Endometrium (tissue), 2 donors: ENCODE data around the gene ST6GALNAC6.

ENCODE experiments used
- FAIRE-seq: peaks from 2 replicates; lab custom pipeline; 2012; peaks lifted over from hg19 to GRCh38; lab: Jason Lieb, UNC
- donor health status: control.
- donor health status: control.

Gene ST6GALNAC6

DNA sequence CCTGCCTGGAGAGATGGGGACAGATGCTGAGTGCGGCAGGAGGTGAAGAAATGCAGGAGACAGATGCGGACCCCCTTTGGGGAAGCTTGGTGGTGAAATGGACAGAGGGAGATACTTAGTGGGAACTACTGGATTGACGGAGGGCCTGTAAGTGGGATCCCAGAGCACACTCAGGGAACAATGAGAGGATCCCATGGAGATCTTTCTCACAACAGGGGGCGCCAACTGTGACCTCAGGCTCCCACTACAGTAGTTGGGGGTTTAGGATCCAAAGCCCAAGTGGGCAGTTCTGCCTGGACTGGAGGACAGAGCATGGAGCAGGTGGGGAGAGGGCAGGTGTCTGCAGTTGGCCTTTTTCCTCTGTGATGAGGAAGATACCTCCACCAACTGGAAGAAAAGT, 34.8 kb upstream of the ST6GALNAC6 start:
- no peak for FAIRE-seq

- no peak for FAIRE-seq
Observed at GRCh38 chr9:127931092-127931881, 31.9 kb upstream of the ST6GALNAC6 start.

GRCh38 chr9:127930231-127931091, 31.1 kb upstream of the ST6GALNAC6 start, which contains the start of gene PIP5KL1:
TSS of gene PIP5KL1 (minus strand) at chr9:127930777. CDS start at chr9:127930752, 25 bp downstream.
- FAIRE-seq, result no peak

DNA sequence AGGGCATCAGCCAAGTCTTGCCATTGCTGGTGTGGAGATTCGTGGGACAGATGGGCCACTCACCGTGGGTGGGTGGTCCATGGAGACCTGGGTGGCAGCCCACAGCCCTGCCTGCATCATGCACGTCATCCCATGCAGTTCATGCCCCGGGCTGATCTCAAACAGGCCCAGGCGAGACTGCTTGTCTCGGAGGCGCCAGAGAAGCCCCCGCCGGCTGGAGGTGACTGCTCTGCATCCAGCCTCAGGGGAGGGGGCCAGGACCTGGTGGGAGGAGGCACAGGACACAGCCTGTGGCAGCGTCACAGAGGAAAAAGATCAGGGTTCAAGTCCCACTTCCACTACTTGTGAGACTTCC, 30.2 kb upstream of the ST6GALNAC6 start:
- FAIRE-seq, result no peak

GRCh38 chr9:127928676-127929624, 29.5 kb upstream of the ST6GALNAC6 start:
- FAIRE-seq, result no peak

GRCh38 chr9:127927988-127928675, 28.7 kb upstream of the ST6GALNAC6 start:
- FAIRE-seq, result no peak

GRCh38 chr9:127927201-127927987, 28.0 kb upstream of the ST6GALNAC6 start:
- no peak for FAIRE-seq

DNA sequence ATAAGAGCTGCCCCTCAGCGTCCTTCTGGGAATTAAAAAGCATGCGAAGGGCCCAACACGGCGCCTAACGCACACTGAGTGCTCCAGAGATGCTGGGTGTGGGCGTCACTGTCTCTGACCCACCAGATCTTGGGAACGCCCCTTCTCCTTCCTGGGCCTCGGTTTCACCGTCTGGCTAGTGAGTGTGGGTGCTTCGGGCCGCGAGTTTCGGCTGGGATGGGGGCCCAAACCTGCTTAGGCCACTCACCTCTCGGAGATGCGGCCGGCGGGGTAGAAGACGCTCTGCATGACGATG, 27.4 kb upstream of the ST6GALNAC6 start:
- no peak for FAIRE-seq

DNA sequence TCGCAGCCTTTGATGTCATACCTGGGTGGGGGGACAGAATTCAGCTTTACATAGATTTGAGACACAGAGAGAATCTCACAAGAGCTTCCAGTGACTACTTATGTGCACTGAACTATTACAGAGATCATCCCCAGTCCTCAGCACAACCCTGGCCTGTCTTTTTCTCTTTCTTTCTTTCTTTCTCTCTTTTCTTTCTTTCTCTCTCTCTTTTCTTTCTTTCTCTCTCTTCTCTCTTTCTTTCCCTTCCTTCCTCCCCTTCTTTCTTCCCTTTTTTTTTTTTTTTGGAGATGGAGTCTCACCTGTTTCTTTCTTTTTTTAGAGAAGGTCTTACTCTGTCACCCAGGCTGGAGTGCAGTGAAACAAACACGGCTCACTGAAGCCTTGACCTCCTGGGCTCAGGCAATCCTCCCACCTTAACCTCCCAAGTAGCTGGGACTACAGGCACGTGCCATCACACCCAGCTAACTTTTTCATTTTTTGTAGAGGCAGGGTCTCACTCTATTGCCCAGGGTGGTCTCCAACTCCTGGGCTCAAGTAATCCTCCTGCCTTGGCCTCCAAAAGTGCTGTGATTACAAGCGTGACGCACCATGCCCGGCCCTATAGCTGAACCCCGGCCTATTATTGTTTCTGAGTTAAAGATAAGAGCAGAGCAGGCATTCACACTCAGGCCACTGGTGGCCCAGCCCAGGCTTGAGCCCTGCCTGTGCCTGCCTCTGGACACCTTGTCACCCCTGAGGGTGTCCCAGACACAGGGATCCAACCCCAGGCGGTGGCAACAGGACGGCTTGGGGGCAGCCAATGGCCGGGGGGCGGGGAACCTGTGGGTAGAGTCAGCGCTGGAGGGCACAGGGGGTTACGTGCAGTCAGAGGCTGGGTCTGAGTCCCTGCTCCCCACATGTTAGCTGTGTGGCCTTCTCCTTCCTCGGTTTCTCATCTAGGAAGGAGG, 26.8 kb upstream of the ST6GALNAC6 start:
- FAIRE-seq, result no peak

DNA sequence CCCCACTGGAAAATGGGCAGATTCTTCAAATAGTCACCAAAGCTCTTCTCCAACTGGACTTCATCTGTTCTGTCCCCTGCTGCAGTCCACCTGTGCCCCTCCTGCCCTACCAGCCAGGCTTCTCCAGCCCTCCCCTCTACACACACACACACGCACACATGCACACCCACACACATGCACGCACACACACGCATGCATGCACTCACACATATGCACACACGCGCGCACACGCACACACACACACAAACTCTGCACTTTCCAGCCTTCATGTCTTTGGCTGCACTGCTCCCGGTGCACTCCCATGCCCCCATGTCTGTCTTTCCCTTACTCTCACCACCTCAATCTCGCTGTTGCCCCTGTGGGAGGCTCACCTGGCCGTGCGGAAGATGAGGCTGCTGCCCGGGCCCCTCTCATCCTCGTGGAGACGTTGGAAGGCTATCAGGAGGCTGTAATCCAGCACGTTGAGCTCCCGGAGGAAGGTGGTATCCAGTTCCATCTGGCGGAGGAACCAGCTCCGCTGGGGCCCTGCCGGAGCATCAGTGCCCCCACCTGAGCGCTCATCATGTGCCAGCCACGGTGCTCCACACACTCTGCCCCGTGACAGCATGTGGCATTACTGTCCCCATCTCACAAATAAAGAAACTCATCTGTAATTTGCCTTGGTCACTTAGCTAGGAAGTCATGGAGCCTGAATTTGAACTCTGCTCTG, 25.5 kb upstream of the ST6GALNAC6 start:
- FAIRE-seq, result no peak

- no peak for FAIRE-seq
Observed at GRCh38 chr9:127923771-127924170, 24.4 kb upstream of the ST6GALNAC6 start.

GRCh38 chr9:127923046-127923445, 23.6 kb upstream of the ST6GALNAC6 start:
- FAIRE-seq, result no peak

DNA sequence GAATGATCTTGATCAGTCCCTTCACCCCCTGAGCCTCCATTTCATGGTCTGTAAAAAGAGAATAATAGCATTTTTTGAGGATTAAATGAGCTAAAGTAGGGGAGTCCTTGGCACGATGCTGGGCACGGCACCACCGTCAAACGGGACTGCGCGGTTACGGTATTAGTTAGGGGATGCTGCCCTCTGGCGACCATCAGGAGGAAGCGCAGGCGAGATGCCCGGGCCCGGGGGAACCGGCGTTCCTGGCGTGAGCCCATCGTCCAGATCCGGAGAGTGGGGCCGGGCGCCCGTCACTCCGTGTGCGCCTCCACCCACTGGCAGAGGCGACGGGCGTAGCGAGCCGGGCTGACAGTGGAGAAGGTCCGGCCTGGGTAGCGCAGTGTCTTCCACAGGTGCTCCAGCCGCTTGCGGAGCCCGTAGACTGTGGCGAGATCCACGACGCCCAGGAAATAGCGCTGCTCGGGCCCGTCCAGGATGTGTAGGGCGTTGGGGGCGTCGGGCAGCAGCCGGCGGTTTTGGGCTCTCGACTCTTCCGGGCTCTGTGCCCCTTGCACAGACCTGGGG, 22.2 kb upstream of the ST6GALNAC6 start:
- FAIRE-seq, result no peak

- no peak for FAIRE-seq
Observed at GRCh38 chr9:127920794-127921193, 21.4 kb upstream of the ST6GALNAC6 start.

DNA sequence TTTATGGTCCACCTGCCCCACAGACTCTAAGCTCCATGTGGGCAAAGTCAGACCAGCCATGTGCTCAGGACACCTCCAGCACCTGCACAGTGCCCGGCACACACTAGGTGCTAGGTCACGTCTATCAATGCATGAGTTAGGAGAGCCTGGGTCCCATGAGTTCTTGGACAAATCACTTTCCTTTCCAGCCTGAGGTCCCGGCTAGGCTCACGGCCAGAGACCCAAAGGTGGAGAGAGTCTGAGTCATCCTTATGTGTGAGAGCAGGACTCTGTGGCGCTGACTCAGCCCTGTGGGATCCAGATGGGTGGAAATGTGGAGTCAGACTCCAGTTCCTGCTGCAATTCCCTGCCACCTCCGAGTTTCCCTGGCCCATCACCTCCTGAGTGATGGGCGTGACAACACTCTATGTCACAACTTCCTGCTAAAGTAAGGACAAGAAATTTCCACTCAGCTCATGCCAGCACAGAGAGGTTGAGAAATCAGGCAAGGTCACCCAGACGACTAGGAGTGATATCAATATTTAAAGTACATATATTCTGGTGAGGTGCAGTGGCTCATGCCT, 19.9 kb upstream of the ST6GALNAC6 start:
- no peak for FAIRE-seq

- FAIRE-seq, result no peak
Observed at GRCh38 chr9:127918183-127919107, 19.0 kb upstream of the ST6GALNAC6 start.

- no peak for FAIRE-seq
Observed at GRCh38 chr9:127917603-127918002, 18.2 kb upstream of the ST6GALNAC6 start.
